Measurements from ENCODE around the gene RIN3.

RIN3 gene

DNA sequence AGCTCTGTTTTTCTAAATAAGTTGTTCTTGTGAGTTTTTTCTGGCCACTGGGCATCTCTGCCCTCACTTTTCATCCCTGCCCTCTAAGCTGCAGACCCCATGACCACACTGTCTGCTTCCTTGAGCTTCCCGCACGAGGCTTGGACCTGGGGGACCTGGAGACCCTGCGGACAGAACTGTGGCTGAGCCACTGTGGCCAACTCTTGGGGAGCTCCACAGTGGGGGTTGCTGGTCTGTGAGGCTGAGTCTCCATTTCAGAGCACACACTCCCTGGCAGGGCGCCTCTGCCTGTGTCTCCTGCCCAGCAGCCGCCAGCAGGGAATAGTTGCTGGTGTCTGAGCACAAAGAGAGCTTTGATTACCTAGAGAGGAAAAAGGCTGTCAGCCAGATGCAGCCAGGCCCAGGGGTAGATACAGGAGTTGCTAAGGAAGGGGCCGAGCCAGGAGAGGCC, 13.1 kb upstream of the RIN3 start:
- TF ChIP-seq, protein P1, sequence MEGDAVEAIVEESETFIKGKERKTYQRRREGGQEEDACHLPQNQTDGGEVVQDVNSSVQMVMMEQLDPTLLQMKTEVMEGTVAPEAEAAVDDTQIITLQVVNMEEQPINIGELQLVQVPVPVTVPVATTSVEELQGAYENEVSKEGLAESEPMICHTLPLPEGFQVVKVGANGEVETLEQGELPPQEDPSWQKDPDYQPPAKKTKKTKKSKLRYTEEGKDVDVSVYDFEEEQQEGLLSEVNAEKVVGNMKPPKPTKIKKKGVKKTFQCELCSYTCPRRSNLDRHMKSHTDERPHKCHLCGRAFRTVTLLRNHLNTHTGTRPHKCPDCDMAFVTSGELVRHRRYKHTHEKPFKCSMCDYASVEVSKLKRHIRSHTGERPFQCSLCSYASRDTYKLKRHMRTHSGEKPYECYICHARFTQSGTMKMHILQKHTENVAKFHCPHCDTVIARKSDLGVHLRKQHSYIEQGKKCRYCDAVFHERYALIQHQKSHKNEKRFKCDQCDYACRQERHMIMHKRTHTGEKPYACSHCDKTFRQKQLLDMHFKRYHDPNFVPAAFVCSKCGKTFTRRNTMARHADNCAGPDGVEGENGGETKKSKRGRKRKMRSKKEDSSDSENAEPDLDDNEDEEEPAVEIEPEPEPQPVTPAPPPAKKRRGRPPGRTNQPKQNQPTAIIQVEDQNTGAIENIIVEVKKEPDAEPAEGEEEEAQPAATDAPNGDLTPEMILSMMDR (IDR thresholded peaks at IDR 0.05; ENCODE audit: unreplicated experiment in 3 of 3) = no peak
- Mint-ChIP-seq H3K4me3 (no peak overlapping the region), H3K4me1 (peaks cover 24% of the 10 kb centered on the region), H3K36me3 (ENCODE audit: low read depth) (no peaks in the 10 kb centered on the region), H3K27me3 (ENCODE audit: low read depth) (peaks cover 7% of the 10 kb centered on the region), H3K9me3 (no peaks in the 10 kb centered on the region), H3K27ac (peak overlapping the region in 2 of 3 experiments; percentile 4 to 41)

DNA sequence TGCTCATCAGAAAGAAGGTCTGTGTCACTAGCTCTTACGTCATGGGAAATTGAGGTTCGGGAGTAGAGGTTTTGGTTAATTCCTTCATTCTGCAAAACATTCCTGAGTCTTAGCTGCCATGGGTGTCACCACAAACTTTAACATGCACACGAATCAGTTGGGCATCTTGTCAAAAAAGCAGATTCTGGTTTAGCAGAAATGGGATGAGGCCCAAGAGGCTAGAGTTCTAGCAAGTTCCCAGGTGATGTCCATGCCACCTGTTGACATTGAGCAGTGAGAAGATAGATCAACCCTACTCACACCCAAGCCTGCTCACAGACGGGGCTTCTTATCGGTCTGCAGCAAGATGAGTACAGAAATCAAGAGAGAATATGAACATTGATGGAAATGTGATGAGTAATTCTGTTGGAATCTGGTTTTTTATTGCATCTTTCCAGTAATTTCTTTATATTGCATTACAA, 11.7 kb upstream of the RIN3 start:
- Mint-ChIP-seq H3K36me3 (ENCODE audit: low read depth) (no peaks in the 10 kb centered on the region), H3K4me1 (peaks cover 24% of the 10 kb centered on the region), H3K27me3 (ENCODE audit: low read depth) (peaks cover 9% of the 10 kb centered on the region), H3K4me3 (no peak overlapping the region), H3K9me3 (no peaks in the 10 kb centered on the region), H3K27ac (no peak overlapping the region)
- TF ChIP-seq, protein P1 (IDR thresholded peaks at IDR 0.05; ENCODE audit: unreplicated experiment in 3 of 3) = no peak

DNA sequence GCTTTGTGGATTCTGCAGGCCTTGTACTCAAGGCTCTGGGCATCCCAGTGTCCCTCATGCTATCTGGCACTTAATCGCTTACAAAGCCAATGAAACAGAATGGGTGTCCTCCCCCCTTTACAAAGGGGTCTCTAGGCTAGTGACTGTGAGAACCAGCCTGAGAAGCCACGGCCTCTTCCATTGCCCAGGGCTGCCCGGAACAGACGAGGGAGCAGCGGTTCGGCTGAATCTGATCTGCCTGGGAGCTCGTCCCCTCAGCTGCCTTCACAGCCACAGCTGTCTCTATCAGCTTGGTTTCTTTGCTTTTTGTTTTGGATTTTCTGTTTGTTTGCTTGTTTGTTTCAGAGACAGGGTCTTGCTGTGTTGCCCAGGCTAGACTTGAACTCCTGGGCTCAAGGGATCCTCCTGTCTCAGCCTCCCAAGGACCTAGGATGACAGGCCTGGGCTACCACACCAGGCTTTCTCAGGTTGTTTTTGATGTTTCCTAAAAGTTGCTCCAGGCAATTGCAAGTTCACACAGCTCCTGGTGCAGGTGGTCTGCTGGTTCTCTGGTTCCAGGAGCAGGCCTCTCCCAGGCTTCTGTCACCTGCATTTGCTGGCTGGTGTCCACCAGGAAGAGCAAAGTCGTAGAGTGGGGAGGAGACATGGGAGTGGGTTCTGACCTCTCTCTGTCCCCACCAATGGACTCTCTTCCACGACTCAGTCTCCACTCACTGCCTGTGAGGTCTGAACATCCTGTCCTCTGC, 10.9 kb upstream of the RIN3 start:
- Mint-ChIP-seq H3K9me3 (no peaks in the 10 kb centered on the region), H3K27ac (no peak overlapping the region), H3K4me3 (no peak overlapping the region), H3K27me3 (ENCODE audit: low read depth) (peaks cover 9% of the 10 kb centered on the region), H3K4me1 (peaks cover 24% of the 10 kb centered on the region), H3K36me3 (ENCODE audit: low read depth) (no peaks in the 10 kb centered on the region)
- TF ChIP-seq, protein P1 (IDR thresholded peaks at IDR 0.05; ENCODE audit: unreplicated experiment in 3 of 3) = no peak

DNA sequence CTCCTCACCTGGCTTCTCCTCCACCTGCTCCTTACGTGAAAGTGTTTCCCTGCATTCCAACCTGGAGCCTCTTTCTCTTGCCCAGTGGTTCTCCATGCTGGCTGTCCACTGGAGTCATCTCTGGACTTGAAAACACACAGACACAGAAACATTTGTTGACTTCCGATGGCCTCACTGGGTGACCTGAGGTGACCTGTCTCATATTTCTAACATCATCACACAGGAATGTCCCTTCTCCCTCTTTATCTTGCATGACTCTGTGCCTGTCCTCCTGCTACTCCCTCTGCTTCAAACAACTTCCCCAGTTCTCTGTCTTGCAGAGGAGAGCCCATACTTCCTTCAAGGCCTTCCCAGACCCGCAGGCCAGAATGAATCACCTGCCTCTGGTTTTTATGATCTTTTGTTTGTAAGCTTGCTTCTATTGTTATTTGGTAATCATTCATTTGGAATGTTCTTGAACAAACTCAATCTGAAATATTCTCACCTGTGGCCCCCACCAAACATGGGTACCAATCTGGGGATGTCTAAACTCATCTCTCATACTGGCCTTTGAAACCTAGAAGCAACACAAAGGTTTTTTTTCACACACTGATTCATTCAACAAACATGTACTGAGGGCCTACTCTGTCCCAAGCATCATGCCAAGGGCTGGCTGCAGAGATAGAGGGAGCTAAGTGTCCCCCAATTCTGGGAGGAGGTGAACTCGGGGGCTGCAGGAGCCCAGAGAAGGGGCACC, 9.7 kb upstream of the RIN3 start:
- Mint-ChIP-seq H3K4me1 (peaks cover 22% of the 10 kb centered on the region), H3K4me3 (no peak overlapping the region), H3K9me3 (no peaks in the 10 kb centered on the region), H3K27ac (peak overlapping the region in 1 of 3 experiments; percentile 57), H3K36me3 (ENCODE audit: low read depth) (no peaks in the 10 kb centered on the region), H3K27me3 (ENCODE audit: low read depth) (peaks cover 9% of the 10 kb centered on the region)
- TF ChIP-seq, protein P1 (IDR thresholded peaks at IDR 0.05; ENCODE audit: unreplicated experiment in 3 of 3) = no peak

DNA sequence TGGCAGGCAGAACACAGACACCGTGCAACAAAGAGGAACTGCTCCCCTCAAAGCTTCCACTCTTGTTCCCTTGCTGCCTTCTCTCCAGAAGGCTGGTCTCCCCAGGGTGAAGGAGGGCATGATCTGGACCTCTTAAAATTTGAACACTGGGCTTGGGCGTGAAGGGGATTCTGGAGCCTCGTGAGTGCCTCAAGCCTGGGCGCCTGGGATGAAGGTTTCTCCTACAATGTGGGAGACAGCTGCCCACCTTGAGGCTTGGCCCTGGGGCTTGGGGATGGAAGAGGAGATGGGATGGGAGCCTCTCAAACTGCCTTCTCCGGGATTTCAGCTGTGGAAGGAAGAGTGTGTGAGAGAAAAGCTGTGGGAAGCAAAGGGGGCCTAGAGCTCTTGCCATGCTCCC, 7.8 kb upstream of the RIN3 start:
- Mint-ChIP-seq H3K4me3 (no peak overlapping the region), H3K4me1 (peaks cover 10% of the 10 kb centered on the region), H3K36me3 (ENCODE audit: low read depth) (no peaks in the 10 kb centered on the region), H3K9me3 (no peaks in the 10 kb centered on the region), H3K27me3 (ENCODE audit: low read depth) (peaks cover 17% of the 10 kb centered on the region), H3K27ac (no peak overlapping the region)
- TF ChIP-seq, protein P1 (IDR thresholded peaks at IDR 0.05; ENCODE audit: unreplicated experiment in 3 of 3) = no peak

Data from nephron (organoid).